CD4-positive, alpha-beta T cell treated with Interleukin-15 for 1 hour (primary cell): ENCODE data around the gene CACNA1D.

ENCODE experiments used
- DNase-seq: peaks from one replicate; pipeline ENCODE4 v3.0.0-alpha.2; 2020

The CACNA1D gene

DNA sequence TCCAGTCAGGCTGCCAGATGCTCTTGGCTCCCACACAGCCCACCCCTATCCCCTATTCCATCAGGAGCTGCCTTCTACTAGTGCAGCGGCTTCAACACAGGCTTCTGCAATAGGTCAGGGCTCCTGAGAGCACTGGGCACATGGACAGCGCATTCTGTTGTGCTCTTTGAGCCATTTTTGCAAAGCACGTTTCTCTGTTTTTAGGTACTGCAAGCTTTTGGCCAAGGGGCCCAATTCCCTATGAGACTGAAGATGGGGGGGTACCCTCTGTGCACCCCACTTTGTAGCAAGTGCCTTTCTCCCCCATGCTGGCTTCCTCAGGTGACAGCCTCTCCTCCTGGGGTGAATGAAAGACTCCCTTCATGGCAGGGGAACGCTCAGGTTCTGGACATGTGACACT lies 320.7 kb downstream of the CACNA1D start:
- no peak for DNase-seq

DNA sequence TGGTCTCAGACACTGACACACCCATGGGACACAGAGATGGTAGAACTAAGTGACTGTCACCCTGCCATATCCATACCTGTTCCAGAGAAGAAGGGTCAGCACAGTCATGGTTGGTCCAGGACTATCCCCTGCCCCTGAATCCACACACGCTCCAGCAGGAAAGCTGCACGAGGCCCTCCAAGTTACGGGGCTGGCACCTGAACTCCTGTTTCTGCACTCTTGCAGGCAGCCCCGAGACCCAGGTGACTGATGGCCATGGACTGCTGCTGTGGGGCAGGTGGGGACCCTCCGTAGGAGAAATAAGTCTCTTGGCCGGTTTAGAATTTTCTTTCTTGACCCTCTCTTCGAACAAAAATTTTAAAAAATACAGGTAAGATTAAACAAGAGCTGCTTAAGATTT lies 321.2 kb downstream of the CACNA1D start:
- DNase-seq, result no peak

DNA sequence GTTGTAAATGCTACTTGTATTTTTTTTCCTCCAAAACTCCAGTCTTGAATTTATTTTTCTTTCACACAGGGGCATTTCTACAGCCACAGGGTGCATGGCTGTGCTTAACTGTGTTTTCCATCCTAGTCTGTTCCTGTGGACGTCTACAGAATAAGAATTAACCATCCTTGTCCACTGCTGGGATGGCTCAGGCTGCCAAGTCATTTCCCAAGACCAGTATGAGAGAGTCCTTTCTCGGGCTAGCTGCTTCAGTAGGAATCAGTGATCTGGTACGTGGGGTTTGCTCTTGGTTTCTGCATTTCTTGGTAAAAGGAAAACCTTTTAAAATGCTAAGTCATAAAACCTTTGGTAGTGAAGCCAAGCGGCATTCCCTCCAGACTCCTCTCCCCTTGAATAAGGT lies 322.0 kb downstream of the CACNA1D start:
- no peak for DNase-seq

DNA sequence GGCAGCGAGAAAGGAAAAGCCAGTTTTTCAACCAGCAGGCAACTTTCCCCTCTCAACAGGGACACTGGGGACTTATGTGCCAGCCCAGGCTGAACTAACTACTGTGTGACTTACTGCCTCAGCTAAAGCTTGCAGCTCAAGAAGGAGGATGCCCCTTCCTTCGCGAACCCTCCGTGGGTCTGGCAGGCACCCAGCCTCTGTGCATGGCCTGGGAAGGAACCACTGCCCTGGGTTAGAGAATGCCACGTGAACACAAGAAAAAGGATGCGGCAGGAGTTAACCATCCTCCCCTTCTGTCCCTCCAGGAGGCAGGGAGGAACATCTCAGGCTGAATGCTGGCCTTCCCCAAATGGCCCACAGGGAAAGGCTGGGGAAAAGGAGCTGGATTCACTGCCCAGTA lies 322.8 kb downstream of the CACNA1D start:
- DNase-seq, result no peak

DNA sequence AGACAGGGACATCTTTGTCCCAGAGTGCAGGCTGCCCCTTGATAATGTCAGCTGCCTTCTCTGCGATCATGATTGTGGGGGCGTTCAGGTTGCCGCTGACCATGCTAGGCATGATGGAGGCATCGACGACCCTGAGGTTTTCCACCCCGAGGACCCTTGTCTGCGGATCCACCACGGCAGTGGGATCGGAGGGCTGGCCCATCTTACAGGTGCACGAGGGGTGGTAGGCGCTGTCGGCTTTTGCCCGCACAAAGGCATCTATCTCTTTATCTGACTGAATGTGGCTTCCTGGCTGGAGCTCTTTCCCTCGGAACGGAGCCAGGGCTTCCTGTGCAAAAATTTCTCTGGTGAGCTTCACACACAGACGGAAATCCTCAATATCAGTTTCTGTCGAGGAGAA lies 323.4 kb downstream of the CACNA1D start:
- DNase-seq, result no peak

DNA sequence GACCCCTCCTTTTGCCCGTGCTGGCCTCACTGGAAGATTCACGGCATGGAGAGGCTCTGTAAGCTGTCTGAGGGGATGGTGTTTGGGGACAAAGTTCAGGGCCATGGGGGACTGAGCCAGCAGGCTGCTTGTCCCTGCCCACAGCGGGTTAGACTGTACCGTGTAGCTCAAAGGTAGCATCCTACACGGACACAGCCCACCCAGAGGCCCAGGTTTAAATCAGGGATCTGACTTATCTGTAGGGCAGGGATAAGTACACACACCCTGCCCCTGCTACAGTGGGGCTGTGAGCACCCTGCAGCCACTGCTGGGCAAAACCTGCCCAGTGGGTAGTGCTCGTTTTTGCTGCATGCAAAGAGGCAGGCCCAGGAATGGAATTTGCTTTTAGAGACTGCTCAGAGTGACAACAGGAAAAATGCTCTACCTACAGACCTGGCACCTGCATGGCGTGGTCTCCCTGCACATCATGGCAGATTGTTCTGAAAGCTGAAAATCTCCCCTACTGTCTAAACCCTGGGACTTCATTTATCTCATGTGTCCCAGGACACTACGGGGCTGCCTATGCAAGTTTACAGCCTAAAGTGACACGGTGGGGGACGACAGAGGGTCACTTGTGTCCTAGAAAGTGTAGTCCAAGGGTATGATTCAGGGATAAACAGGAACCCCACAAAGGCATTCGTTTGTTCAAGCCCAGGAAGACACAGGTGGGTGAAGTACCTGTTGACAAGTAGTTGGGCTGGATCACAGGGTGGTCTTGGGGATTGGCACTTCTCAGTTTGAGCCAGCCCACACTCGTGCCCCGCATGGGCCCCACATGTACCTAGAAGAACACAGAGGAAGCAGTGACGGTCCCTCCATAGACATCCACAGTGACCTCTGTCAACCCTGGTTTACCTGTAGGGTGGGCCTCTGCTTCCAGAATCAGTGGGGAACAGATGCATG lies 324.1 kb downstream of the CACNA1D start:
- DNase-seq, result no peak

DNA sequence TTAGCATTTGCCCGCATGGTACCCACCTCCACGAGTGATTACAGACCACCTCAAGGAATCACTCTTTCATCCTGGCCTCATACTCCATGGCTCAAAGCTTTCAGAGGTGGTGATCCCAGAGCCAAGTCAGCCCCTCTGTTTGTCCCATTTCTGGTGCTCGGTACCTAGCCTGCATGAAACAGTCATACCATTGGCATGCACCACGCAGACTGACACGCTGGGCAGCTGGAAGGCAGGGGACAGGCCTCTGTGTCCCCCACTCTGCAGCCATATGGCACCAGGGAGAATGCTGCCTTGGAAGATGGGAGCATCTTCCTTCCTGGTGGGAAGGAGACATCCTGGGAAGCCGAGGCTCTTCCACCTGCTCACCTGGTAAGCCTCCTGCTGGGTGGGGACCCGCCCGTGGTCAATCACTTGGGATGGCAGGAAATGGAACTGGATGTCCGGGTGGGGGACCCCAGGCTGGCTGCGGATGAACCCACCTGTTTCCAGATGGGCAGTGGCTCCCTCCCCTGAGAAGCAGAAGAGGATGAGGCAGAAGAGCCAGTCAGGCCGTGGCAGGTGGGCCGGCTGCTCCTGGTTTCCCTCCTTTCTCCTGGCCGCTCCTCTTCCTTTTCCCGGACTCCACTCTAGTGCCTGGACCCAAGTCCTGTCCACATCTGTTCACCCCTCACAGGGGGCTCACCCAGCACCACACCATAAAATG lies 324.9 kb downstream of the CACNA1D start:
- DNase-seq, result no peak

DNA sequence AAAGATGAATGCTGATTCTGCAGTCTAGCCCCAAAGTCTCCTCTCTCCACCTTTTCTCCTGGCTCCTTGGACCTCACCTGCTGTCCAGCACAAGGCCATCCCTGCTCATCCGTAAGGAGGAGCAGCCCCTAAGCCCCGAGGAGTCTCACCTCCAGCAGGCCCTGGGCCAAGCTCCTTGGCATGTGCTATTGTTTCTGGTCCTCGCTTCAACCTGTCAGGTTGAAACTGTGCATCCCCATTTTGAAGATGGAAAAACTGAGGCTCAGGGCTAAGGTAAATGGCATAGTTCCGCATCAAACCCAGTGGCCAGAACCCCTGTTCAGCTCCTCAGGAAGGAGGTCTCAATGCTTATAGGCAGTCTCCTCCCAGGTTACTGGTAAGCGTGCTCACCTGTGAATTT lies 325.7 kb downstream of the CACNA1D start:
- no peak for DNase-seq

DNA sequence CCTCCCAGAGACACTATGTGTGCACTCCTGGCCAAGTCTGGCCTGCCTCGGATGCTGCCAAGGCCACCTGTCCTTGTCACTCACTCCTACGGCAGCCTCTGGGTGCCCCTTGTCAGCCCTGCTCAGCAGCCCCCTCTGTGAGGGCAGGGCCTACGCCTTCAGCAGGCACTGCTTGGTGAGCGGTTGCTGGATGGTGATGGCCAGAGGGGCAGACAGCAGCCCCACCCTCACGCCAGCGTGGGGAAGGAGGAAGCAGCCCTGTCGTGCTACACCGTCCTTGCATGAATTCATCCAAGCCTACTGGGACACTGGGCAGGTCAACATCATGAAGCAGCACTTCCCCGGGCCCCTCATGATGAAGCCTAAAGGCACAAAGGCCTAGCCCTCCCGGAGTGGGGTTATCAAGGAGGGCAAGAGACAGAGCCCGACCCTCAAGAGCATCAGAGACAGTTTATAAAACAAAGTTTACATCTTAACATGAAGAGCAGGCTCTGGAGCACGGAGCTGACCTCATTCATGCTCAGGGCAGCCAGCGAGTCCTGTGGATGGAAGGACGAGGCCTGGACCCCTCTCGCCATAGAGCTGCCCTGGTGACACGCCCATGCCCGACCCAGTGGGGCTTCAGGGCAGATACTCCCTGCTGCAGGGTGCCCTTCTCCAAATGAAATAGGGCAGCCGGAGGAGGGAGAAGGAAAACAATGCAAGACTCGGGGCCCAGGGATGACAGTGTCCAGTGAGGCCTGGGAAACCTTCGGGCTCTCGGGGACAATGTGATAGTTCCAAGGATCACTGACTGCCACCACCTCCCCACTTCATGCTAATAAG lies 326.6 kb downstream of the CACNA1D start:
- DNase-seq, result no peak

DNA sequence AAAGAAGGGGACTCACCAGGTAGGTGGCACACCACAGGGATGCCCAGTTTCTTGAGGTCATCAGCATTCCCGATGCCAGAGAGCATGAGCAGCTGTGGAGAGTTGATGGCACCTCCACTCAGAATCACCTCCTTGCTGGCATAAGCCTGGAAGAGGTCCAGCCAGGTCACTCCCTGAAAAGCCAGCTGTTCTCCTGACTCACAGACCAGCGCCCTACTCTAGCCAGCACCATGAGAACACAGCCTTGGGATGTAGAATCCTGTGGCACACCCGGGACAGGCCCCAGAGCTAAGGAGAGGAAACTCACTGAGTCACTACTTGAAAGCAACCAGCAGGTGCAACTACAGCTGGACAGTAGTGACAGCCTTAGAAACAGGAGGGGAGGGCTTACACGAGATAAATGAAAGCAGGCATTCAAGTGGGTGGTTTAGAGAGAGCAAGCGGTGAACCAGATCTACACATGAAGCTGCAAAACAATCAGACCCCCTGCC lies 327.3 kb downstream of the CACNA1D start:
- no peak for DNase-seq

DNA sequence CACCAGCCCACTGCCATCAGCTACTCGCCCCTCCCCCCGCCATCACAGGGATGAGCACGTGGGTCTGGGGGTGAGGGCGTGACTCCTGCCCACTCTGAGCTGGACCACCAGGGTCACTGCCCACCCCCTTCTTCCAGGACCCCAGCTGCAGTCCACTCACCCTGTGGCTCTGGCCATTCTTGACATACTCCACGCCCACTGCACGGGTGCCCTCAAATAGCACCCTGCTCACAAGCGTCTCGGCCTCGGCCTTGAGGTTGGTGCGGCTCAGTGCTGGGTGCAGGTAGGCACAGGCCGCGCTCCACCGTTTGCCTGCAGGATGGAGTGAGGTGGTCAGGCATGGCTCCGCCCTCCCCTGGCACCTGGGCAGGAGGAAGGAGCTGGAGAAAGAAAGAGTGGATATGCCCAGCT lies 327.9 kb downstream of the CACNA1D start:
- no peak for DNase-seq

DNA sequence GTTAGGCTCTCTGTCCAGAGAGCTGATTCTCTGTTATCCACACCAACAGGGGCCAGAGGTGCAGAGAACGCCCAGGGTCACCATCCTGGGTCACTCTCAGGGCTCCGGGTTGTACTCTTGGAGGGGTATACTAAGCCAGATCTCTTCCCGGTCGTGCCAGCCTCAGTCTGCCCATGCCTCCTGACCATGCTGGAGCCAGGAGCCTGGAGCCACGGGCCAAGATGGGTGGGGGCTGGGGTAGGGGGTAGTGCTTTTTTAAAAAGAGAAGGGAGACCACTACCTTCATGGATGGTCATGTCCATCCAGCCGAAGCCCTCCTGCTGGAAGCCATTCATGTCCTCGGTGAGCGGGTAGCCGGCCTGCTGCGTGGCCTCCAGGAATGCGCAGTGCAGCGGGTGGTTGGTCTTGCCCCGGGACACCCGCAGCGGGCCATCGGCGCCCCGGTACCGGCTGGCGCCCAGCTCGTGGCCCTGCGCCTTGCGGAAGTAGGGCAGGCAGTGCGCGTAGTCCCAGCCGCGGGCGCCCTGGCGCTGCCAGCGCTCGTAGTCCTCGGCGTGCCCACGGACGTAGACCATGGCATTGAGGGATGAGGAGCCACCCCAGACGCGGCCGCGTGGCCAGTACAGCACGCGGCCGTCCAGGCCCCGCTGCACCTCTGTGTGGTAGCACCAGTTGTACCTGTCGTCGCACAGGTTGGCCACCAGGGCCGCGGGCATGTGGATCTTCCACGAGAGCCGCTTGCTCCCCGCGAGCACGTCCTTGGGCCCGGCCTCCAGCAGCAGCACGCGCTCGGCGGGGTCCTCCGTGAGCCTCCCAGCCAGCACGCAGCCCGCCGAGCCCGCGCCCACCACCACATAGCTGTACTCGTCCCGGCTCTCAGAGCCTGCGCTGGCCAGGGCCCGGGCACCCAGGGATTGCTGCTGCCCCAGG lies 328.9 kb downstream of the CACNA1D start:
- no peak for DNase-seq

DNA sequence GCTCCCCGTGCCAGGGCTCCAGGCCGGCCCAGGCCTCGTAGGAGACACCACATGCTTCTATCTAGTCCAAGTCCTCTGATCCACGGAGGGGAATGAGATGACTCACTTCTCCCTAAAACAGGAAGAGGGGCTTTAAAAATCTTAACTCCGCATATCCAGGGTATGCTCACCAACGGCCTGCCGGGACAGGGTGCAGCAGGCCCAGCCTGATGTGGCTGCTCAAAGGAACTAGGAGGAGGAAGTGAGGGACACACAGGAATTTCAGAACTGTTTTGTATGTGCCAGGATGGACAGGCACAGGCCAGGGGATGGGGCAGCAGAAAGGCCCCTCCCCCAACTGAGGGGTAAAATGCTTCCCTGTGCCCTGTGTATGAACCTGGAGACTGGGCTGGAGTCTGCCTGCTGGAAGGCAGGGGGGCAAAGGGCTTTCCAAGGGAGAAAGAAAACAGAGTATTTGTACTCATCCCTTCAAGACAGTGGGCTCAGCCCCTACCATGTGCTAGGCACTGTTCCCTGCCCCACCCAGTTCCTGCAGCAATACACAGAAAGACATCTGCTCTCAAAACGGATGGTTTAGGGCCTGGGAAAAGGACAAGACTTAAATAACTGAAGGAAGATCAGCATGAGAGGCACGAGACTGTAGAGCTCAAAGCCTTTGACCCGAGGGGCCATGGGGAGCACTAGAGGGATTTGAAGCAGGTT lies 329.7 kb downstream of the CACNA1D start:
- DNase-seq, result no peak

DNA sequence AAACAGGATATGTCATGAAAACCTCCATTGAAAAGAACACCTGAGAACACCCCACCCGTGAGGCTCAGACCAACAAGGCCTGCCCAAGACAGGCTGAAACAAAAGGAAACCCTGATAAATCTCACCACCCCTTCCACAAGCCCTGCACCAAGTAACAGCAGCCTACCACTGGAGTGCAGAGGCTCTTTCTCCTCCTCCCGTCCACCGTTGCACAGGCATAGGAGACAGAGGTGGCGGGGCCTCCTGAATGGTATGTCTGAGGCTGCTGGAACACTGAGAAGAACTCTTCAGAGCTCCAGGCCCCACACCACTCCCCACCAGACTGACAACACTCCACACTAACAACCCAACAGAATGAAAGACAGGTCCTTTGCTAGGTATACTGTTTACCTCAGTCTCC lies 330.4 kb downstream of the CACNA1D start:
- no peak for DNase-seq

DNA sequence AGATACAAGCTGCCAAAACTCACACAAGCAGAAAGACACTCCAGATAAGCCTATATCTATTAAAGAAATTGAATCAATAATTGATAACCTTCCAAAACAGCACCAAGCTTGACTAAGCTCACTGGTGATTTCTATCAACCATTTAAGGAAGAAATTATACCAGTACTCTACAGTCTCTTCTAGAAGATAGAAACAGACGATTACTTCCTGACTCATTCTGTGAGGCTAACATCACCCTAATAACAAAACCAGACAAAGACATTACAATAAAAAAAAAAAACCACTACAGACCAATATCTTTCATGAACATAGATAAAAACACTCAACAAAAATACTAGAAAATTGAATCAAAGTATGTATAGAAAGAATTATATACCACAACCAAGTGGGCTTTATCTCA lies 331.6 kb downstream of the CACNA1D start:
- DNase-seq, result no peak

DNA sequence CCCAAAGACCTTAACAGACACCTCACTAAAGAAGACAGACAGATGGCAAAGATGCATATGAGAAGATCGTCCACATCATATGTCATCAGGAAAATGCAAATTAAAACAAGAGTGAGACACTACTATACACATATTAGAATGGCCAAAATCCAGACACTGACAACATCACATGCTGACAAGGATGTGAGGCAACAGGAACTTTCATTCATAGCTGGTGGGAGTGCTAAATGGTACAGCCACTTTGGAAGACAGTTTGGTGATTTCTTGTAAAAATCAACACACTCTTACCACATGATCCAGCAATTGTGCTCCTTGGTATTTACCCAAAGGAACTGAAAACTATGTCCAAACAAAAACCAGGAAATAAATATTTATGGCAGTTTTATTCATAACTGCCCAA lies 334.2 kb downstream of the CACNA1D start:
- no peak for DNase-seq

DNA sequence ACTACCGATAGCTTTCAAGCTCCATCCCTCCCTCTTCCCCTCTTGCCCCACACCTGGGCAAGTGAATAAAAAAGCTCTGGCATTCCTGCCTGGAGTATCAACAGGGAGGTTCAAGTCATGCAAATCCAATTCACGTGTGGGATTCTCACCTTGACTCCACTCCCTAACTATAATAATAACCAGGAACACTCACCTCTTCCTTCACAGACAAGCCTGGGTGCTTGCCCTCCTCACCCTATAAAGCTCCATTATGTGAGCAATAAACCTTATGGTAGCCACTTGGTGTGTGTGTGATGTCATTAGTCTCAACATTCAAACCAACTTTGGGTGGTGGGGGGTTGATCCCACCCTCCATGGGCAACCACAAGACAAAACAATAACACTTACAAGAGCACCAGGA lies 335.2 kb downstream of the CACNA1D start:
- no peak for DNase-seq

DNA sequence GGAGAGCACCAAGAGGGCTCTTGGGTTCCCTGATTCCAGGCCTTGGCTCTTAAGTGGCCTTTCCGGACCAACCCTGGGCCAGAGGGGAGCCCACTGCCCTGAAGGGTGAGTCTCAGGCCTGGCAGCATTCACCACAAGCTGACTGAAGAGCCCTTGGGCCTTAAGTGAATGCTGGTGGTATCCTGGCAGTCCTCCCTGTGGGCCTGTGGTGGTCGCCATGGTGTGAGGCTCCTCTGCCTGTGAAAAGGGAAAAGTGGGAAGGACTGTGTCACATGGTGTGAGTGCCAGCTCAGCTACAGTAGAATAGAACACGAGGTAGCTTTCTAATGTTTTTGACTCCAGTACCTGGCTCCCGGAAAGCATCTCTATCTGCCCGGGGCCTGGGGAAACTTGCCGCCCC lies 336.5 kb downstream of the CACNA1D start:
- no peak for DNase-seq

DNA sequence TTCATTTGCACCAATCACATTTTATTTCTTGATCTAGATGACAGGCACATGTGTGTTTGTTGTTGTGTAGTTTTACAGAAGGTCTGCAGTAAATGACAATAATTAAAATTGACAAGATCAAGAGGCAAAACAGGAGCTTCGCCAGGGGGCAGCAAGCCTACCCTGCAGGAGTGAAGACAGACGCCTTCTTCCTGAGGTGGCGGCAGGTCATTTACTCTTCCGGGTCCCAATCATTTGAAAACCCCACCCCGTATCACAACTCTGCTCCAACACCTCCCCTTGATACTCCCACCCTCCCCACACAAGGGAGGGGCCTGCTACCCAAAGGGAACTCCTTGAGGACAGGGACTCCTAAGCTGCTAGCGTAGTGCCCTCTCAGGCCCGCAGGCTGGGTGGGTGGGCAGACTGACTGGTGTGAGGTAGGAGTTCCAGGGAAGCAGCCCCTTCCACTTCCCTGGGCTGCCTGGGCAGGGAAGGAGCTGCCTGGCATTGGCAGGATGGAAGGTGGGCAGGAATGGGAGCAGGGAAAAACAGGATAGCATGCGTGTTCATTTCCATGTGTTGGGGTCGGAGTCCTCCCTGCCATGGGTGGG lies 338.7 kb downstream of the CACNA1D start:
- no peak for DNase-seq

DNA sequence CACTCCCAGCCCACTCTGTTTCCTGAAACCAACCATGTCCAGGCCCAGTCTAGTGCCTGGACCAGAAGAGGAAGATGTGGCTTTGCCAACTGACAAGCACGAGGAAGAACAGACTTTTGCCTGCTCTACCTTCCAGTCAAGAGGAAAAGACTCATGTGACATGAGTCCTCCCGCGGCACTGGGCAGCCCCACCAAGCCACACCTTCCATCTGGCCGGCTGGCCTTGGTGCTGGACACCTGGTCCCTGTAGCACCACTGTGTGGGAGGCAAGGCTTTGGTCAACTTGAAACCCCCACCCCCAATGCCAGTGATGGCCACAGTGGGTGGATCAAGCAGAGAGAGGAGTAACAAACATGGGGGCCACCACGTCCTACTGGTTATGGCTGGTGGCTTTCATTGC lies 339.3 kb downstream of the CACNA1D start:
- no peak for DNase-seq
